KMS-11 (cell line): Measurements from ENCODE around the gene CABYR.

ENCODE experiments used
- H2AFZ ChIP-seq: fragments of 200-600 bp; sonication (generic); 2 replicates; pipeline ENCODE4 v1.6.1; 2016; ENCODE audit warnings: antibody characterized with exemption, mixed run types, low read depth
- H3K27ac ChIP-seq: fragments of 200-600 bp; sonication (generic); 2 replicates; pipeline ENCODE4 v1.6.1; 2016; ENCODE audit warnings: mild to moderate bottlenecking, mixed run types
- H3K27me3 ChIP-seq: fragments of 200-600 bp; sonication (generic); 2 replicates; pipeline ENCODE4 v1.6.1; 2017; ENCODE audit warnings: mild to moderate bottlenecking, low read depth, mixed run types, moderate library complexity; ENCODE audit not compliant: insufficient read depth
- H3K36me3 ChIP-seq: fragments of 200-600 bp; sonication (generic); 2 replicates; pipeline ENCODE4 v1.6.1; 2017; ENCODE audit warnings: mild to moderate bottlenecking, mixed run types; ENCODE audit not compliant: insufficient read depth
- H3K4me1 ChIP-seq: fragments of 200-600 bp; sonication (generic); 2 replicates; pipeline ENCODE4 v1.6.1; 2016; ENCODE audit warnings: mild to moderate bottlenecking, low read depth, mixed run types; ENCODE audit not compliant: poor library complexity, severe bottlenecking
- H3K4me2 ChIP-seq: fragments of 200-600 bp; sonication (generic); 2 replicates; pipeline ENCODE4 v1.7.0; 2016; ENCODE audit warnings: mild to moderate bottlenecking, mixed run types
- H3K4me3 ChIP-seq: fragments of 200-600 bp; sonication (generic); IDR thresholded peaks from 2 replicates; pipeline ENCODE4 v1.6.1; 2017; ENCODE audit warnings: low read depth, low read length, mixed read lengths; ENCODE audit not compliant: insufficient read depth
- H3K79me2 ChIP-seq: fragments of 200-600 bp; sonication (generic); 2 replicates; pipeline ENCODE4 v1.6.1; 2016; ENCODE audit warnings: low read depth, mixed run types; ENCODE audit not compliant: insufficient read depth
- H3K9ac ChIP-seq: fragments of 200-600 bp; sonication (generic); 2 replicates; pipeline ENCODE4 v1.6.1; 2016; ENCODE audit warnings: mild to moderate bottlenecking, mixed run types
- H4K20me1 ChIP-seq: fragments of 200-600 bp; sonication (generic); 2 replicates; pipeline ENCODE4 v1.6.1; 2016; ENCODE audit warnings: mild to moderate bottlenecking, mixed run types; ENCODE audit not compliant: insufficient read depth
- TF ChIP-seq, protein P1 (sequence below): fragments of 200-600 bp; sonication (generic); conservative IDR thresholded peaks from 2 replicates; pipeline ENCODE4 v1.6.1; 2017; ENCODE audit warnings: low read depth, mild to moderate bottlenecking, antibody characterized with exemption, low read length, moderate library complexity, mixed read lengths

CABYR gene

DNA sequence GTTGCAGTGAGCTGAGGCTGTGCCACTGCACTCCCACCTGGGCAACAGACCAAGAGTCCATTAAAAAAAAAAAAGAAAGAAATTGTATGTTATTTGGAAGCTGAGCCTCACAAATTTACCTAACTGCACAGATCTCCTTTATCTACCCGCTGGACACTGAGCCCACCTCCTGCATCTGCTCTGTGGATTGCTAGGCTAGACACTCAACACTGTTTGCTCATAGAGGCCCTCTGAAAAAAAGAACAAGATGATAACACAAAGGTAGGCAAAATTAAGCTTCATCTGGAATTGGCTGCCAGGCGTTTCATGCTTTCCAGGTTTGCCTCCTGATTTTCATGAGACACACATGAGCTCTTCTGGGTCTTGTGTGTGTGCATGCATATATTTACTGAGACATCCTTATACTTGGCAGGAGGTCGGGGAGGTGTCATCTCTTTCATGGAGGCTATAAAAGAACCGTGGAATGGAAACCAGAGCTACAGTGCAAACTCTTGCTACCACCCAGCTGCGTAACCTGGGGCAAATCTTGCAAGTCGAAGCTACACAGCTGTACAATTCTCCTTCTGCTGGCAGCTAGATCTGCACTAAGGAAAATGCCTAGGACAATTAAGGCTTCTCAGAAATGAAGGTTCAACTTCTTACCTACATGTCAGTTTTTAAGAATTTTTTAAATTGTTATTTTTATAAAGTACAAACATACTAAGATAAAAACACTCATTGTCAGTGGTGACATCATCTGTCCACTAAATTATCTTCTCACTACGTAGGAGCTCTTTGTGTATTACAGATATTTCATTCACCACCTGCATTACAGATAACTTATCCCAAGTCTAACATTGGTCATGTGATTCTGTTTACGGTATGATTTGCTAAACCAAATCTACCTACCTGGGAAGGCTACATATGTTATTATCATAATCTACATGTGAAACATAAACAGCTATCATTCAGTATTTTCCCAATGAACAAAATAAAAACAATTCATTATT lies 63.1 kb downstream of the CABYR start:
- H3K79me2 ChIP-seq = no peaks in the 10 kb centered on the region
- H3K27ac ChIP-seq = no peak overlapping the region
- peaks cover 18% of the 10 kb centered on the region for H3K4me1 ChIP-seq
- H4K20me1 ChIP-seq = no peaks in the 10 kb centered on the region
- no peak overlapping the region for H2AFZ ChIP-seq
- TF ChIP-seq, protein P1, sequence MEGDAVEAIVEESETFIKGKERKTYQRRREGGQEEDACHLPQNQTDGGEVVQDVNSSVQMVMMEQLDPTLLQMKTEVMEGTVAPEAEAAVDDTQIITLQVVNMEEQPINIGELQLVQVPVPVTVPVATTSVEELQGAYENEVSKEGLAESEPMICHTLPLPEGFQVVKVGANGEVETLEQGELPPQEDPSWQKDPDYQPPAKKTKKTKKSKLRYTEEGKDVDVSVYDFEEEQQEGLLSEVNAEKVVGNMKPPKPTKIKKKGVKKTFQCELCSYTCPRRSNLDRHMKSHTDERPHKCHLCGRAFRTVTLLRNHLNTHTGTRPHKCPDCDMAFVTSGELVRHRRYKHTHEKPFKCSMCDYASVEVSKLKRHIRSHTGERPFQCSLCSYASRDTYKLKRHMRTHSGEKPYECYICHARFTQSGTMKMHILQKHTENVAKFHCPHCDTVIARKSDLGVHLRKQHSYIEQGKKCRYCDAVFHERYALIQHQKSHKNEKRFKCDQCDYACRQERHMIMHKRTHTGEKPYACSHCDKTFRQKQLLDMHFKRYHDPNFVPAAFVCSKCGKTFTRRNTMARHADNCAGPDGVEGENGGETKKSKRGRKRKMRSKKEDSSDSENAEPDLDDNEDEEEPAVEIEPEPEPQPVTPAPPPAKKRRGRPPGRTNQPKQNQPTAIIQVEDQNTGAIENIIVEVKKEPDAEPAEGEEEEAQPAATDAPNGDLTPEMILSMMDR = no peak
- H3K36me3 ChIP-seq = no peaks in the 10 kb centered on the region
- no peak overlapping the region for H3K4me2 ChIP-seq
- H3K9ac ChIP-seq = no peak overlapping the region
- H3K27me3 ChIP-seq = no peaks in the 10 kb centered on the region
- no peak overlapping the region for H3K4me3 ChIP-seq

DNA sequence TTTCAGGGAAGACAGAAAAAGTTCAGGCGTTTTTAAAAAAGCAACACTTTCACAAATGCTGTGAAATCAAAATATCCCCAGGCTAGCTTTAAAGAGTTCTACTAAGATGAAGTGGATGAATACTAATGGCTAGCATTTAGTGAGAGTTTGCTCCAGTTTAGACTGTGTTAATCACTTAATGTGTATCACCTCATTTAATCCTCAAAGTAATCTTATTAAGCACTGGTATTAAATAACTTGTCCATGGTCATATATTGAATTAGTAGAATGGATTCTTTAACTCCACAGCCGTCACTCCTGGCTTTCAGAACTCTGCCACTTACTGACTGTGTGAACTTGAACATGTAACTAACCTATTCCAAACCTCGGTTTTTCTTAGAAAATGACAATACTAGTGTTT lies 66.0 kb downstream of the CABYR start:
- TF ChIP-seq, protein P1 = no peak
- Histone ChIP-seq H3K4me2 (no peak overlapping the region), H3K27me3 (no peaks in the 10 kb centered on the region)

DNA sequence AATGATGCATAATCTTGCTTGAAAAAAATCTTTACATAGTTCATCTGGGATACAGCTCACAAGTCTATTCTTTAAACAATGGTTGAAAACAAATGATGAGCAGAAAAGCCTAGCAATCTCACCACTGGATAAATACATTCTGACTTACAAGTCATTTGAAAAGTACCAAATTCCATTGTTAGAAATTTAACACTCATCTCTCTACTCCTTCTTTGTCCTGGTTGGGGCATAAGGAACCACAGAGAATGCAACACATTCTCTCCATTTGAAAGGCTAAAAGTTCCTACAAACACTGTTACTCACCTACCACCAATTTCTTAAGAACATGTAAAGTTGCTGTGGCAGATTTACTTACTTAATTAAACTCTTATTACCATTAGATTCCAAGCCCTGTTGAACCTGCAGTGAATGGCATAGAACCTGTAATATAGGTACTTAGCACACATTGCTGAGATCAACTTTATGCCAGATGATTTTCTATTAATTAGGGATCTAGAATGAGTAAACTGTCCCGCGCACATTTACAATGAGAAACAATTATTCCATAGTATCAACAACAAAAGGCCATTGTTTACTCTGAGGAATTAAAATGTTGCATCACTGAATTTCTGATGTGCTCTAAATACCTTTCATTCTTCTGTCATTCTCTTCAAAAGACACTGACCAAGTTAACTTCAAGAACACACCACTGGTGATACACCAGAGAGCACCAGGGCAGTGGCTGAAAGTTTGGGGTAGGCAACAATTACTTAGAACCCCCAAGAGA lies 69.6 kb downstream of the CABYR start:
- Histone ChIP-seq H2AFZ (no peak overlapping the region), H3K4me3 (no peak overlapping the region), H3K79me2 (no peaks in the 10 kb centered on the region), H3K27me3 (no peaks in the 10 kb centered on the region), H3K9ac (no peak overlapping the region), H3K4me1 (no peaks in the 10 kb centered on the region), H3K27ac (no peak overlapping the region), H3K4me2 (no peak overlapping the region), H4K20me1 (no peaks in the 10 kb centered on the region), H3K36me3 (no peaks in the 10 kb centered on the region)
- TF ChIP-seq, protein P1 = no peak

More for the DNA sequence above, 66.0 kb downstream of the CABYR start:
- H3K79me2 ChIP-seq = no peaks in the 10 kb centered on the region
- no peak overlapping the region for H3K27ac ChIP-seq
- no peak overlapping the region for H2AFZ ChIP-seq
- no peak overlapping the region for H3K9ac ChIP-seq
- no peaks in the 10 kb centered on the region for H4K20me1 ChIP-seq
- no peak overlapping the region for H3K4me3 ChIP-seq
- H3K36me3 ChIP-seq = no peaks in the 10 kb centered on the region
- H3K4me1 ChIP-seq = no peaks in the 10 kb centered on the region

DNA sequence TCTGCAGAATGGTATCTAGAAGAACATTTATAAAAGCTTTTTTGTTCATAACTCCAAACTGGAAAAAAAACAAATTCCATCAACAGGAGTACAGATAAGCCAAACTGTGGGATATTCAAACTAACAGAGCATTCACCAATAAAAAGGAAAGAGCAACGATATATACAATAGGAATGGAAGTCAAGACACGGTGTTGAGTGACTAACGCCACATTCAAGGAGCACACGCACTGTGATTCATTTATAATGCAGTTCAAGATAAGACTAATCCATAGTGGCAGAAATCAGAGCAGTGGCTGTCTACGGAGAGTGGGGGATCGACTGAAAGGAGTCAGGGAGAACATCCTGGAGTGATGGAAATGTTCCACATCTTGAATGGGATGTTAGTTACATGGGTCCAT lies 70.7 kb downstream of the CABYR start:
- TF ChIP-seq, protein P1 = no peak
- Histone ChIP-seq H3K27me3 (no peaks in the 10 kb centered on the region), H3K27ac (no peak overlapping the region), H3K36me3 (no peaks in the 10 kb centered on the region), H3K4me3 (no peak overlapping the region), H2AFZ (no peak overlapping the region), H3K79me2 (no peaks in the 10 kb centered on the region), H3K4me1 (no peaks in the 10 kb centered on the region), H4K20me1 (no peaks in the 10 kb centered on the region), H3K9ac (no peak overlapping the region), H3K4me2 (no peak overlapping the region)
